ENCODE results near the gene MAT1A.

MAT1A gene

GRCh38 chr10:80283119-80283518 lies 6.3 kb downstream of the MAT1A start:
- H3K4me3 ChIP-seq (ENCODE audit: low read depth, low read length), result no peak overlapping the region

DNA sequence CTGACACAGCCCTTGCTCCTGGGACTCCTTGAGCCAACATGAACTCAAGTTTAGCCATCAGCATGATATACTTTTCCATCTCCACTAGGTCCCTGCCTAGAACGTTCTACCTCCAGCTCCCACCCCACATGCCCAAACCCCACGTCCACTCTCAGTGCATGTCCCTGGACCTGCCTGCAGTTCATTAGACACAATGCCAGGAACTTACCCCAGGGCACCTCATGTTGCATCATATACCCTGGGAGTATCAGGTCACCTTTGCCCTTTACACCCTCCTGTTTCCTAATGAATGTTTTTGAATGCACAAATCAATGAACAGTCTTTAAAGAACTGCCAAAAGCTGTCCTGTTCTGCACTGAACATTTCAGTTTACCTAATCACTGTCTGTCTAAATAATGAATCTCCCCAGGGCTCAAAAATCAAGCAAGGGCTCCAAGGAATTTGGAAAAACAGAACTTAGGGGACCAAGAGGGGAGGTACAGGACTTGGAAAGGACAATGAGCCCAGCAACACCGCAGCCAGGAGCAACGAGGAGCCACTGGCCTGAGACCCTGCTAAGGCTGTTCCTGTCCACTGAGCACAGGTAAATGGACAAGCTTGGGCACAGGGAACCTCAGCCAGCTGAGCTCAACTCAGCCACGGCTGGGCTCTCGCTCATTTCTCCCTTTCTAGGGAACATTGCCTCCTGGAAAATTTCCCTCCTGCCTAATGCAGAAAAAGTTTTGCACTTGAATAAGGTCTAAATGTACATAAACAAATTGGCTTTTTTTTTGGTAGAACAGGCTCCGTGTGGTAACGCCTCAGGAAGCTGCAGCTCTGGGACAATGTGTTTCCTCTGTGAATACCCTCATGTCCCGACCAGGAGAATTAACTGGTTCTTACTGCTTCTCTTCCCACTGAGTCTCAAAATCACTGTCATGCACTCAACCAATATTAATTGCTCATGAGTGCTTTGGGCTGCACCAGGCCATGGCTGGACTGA lies 7.4 kb downstream of the MAT1A start:
- no peak overlapping the region for H3K4me3 ChIP-seq (ENCODE audit: low read depth, low read length)

DNA sequence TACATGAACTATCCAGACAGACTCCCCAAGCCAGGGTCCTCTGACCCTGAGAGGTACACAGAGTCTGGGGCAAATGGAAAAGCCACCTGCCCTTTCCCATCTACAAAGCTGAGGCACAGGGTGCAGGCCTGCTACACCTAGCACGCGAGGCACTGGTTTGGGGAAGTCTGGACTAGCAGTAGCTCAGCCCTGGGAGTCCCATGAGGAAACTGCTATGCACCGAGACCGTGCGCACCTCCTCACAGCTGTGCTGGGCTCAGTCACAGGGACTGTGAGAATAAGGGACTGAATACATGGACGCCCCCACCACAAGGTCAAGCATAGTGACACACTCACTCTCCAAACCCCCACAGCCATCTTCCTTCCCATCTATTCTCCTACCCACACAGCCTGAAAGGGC lies 8.2 kb downstream of the MAT1A start:
- H3K4me3 ChIP-seq (ENCODE audit: low read depth, low read length), result no peak overlapping the region

DNA sequence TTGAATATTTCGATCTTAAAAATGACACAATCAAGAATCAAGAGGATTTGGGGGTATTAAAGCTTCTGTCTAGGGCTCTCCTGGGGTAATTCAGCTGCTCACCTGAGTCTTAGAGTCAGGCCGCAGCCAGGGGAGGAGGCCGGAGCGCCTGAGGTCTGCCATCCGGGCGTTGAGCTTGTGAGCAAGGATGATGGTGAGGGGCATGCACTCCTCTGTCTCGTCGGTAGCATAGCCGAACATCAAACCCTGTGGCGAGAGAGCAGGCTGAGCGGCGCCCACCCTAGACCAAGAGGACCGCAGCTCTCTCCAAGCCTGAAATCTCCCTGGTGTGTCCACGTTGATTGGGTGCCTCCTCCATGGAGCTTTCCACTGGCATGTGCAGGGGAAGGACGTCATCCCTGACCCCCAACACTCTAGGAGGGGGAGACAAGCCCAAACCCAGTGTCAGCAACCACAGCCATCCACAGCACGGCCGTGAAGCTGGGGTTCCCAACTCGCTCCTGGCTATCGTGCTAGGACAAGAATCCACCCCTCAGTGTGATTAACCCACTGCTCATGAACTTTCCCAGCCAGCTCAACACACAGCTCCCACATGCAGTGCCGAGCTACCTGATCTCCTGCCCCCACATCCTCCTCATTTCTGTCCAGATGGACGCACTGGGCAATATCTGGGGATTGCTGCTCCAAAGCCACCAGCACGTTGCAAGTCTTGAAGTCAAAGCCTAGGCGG lies 9.2 kb downstream of the MAT1A start:
- no peak overlapping the region for H3K4me3 ChIP-seq (ENCODE audit: low read depth, low read length)

DNA sequence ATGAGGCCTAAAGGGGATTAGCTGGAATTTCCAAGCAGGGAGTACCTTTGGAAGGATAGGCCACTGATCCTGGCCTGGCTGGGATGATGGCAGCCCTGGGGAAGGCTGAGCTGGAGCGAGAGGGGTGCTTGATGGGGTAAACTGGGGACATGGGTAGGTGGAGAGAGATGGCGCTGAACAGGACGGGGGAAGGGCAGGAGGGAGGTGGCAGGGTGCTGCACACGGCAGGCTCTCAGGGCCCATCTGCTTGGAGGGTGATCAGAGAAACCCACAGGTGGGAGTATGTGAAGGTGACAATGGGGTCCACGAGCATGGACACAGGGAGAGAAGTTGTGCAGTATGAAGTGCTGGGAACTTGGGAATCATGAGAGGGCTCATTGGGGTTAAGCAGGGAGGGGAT lies 10.3 kb downstream of the MAT1A start:
- no peak overlapping the region for H3K4me3 ChIP-seq (ENCODE audit: low read depth, low read length)

DNA sequence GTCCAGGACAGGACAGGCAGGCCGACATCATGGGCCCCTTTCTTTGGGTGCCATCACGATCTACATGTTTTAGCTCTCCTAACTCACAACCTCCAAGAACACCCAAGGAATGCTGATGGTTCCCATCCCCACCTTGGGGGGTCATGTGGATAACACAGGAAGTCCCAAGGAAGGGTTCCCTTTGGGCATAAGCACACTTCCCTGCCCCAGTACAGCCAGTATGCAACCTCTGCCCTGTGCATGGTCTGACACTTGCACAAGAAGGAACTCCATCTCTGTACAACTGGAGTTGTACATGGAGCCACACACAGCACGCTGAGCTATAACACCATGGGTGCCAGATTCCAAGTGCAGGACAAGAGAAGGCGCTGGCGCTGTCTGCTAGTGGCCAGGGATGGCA lies 11.0 kb downstream of the MAT1A start:
- no peak overlapping the region for H3K4me3 ChIP-seq (ENCODE audit: low read depth, low read length)

- no peak overlapping the region for H3K4me3 ChIP-seq (ENCODE audit: low read depth, low read length)
These were observed 11.7 kb downstream of the MAT1A start for GRCh38 chr10:80277567-80278250.

- no peak overlapping the region for H3K4me3 ChIP-seq (ENCODE audit: low read depth, low read length)
These were observed 12.4 kb downstream of the MAT1A start for GRCh38 chr10:80277016-80277415.

DNA sequence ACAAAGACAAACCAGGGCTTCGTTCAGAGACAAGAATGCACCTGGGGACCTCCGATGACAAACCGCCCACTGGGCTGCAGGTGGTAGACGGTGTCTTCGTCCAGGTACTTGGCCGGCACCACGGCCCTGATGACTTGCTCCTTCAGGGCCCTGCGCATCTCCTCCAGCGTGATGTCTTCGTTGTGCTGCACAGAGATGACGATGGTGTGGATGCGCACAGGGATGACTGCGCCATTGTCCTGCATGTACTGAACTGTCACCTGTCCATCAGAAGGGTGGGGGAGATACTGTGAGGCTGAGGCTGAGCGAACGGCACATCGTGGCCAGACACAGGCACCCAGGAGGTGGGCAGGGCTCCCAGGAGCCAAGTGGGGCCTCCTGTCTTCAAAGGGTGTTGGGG lies 13.1 kb downstream of the MAT1A start:
- H3K4me3 ChIP-seq (ENCODE audit: low read depth, low read length), result no peak overlapping the region

- no peak overlapping the region for H3K4me3 ChIP-seq (ENCODE audit: low read depth, low read length)
These were observed 13.7 kb downstream of the MAT1A start for GRCh38 chr10:80275756-80276155.

- H3K4me3 ChIP-seq (ENCODE audit: low read depth, low read length), result no peak overlapping the region
These were observed 14.3 kb downstream of the MAT1A start for GRCh38 chr10:80275135-80275498.

- no peak overlapping the region for H3K4me3 ChIP-seq (ENCODE audit: low read depth, low read length)
These were observed 14.9 kb downstream of the MAT1A start for GRCh38 chr10:80274396-80275134.

DNA sequence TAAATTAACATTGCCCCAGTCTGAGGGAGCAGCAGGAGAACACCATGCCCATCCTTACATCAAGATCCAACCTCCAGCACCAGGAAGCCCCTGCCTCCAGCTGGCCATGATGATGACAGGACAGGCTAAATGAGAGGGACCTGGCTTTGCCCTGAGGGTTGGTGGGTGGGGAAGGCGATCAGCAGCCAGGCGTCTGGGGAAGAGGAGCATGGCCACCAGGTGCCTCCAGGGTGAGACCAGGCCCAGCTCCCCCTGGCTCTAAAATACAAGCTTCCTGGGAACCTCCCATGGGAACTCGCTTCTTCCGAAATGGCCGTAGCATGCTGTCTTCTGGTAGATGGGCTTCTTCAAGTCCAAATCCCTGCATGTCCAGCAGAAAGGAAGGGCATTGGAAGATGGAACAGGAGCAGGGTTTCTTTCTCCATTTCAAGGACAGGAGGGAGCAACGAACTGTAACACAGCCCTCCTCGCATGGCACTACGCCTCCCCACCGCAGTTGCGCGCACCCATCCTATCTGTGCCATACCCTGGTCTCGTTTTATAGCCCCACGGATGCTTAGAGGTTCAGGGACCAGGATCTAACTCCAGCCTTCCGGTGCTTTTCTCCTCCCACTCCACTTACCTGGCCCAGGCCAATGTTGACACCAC lies 15.8 kb downstream of the MAT1A start:
- no peak overlapping the region for H3K4me3 ChIP-seq (ENCODE audit: low read depth, low read length)

DNA sequence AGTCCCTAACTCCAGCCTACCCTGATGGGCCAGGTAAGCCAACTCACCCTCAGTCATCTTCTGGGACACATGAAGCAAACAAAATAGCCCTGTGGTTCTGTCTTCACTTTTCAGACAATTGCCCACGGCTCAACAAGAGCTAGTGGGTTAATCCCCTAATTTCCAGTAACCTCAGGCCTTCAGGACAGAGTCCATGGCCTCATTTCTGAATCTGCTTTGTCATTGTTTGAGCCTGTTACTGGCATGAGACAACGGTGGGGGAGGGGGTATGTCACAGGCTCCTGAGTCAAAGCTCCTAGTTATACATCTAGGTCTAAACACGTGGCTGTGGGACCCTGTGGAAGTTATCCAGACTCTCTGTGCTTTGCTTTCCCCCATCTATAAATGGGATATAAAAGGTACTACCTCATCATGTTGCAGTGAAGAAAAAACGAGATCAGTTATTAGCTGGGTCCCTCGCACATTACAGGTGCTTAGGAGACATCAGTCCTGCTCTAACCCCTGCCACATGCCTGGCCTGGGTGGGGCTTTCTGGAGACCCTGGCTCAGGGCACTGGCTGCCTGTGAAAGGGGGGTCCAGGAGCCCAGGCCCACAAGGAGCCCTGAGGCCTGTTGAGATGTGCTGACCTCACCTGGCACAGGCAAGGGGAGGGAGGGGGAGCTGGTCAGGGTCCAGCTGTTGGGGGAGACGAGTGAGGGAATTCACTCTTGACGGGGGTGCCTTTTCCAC lies 16.5 kb downstream of the MAT1A start:
- no peak overlapping the region for H3K4me3 ChIP-seq (ENCODE audit: low read depth, low read length)

DNA sequence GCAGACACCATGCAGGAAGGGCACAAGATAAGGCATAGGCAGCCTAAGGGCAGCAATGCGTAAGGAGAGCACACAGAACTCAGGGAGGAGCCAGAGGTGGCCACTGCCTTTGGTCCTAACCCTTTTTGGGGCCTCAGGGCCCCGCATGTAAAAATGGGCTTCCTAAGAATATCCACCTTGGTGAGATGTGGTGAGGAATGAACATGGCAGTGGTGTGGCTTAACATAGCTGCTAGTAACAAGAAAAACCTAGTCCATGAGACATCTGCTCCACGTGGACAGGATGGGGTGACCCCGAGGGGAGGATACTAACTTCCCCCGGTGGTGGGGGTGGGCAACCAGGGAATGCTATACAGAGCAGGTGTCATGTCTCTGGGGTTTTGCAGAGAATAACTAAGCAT lies 18.0 kb downstream of the MAT1A start:
- no peak overlapping the region for H3K4me3 ChIP-seq (ENCODE audit: low read depth, low read length)

- H3K4me3 ChIP-seq (ENCODE audit: low read depth, low read length), result no peak overlapping the region
These were observed 18.6 kb downstream of the MAT1A start for GRCh38 chr10:80270887-80271286.

DNA sequence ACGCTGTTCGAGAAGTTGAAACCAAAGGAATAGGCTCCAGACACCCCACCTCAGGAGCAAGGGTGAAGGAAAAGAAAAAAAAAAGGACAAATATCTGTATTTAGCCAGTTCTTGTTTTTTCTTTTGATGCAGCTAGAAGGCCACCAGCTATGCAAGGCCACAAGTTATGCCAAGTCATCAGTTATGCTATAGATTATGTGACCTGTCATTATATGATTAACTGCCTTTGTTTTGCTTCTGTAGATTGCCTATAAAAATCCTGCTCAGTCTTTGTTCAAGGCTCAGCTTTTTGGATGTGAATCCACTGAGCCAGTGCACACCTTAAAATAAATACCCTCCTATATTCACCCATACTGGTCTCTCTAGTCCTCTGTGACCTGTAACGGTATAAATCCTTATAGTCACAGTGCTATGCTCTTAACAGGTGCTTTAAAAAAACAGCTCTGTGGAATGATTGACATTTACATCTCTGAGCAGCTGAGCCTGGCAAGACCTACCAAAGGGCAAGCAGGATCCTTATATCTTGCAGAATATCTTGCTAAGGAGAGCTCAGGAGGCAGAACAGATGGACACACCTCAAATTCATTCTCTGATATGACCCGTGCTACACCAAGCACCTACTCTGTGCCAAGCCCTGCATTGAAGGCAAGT lies 20.4 kb downstream of the MAT1A start:
- H3K4me3 ChIP-seq (ENCODE audit: low read depth, low read length), result no peak overlapping the region

GRCh38 chr10:80268266-80268665 lies 21.2 kb downstream of the MAT1A start:
- no peak overlapping the region for H3K4me3 ChIP-seq (ENCODE audit: low read depth, low read length)

DNA sequence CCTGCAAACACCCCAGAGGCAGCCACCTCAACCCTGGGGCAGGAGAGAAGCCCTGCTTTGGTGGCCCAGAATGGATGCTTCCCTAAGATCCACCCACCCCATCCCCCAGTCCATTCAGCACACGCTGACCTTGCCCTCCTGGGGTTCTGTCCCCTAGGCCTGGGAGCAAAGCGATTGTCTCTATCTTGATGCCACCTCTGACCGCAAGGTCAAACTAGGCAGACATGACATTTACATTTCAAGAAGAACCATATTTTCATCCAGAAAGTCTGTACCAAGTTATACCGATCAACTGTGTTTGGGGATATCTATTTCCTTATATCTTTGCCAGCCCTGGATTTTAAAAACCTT lies 23.0 kb downstream of the MAT1A start:
- no peak overlapping the region for H3K4me3 ChIP-seq (ENCODE audit: low read depth, low read length)
